ENCODE data around the gene MORN1.
A peak's percentile ranks its signal among the peaks of the same experiment; 100 is the strongest.

Gene MORN1

GRCh38 chr1:2385606-2386280 is 5.6 kb downstream of the MORN1 start:
- DNase-seq (ENCODE audit: low spot score), result no peak

GRCh38 chr1:2384941-2385481 is 6.3 kb downstream of the MORN1 start:
- DNase-seq (ENCODE audit: low spot score), result no peak

GRCh38 chr1:2384130-2384860 is 7.1 kb downstream of the MORN1 start:
- DNase-seq (ENCODE audit: low spot score), result no peak

- DNase-seq (ENCODE audit: low spot score), result no peak
Observed at GRCh38 chr1:2383576-2383975, 7.8 kb downstream of the MORN1 start.

GRCh38 chr1:2382621-2383361 is 8.6 kb downstream of the MORN1 start:
- peak; percentile 12 for DNase-seq (ENCODE audit: low spot score)

GRCh38 chr1:2381741-2382620 is 9.4 kb downstream of the MORN1 start:
- DNase-seq (ENCODE audit: low spot score), result peak; percentile 76

- DNase-seq (ENCODE audit: low spot score), result no peak
Observed at GRCh38 chr1:2380816-2381591, 10.3 kb downstream of the MORN1 start.

- no peak for DNase-seq (ENCODE audit: low spot score)
Observed at GRCh38 chr1:2379733-2380404, 11.5 kb downstream of the MORN1 start.

GRCh38 chr1:2378956-2379732 is 12.2 kb downstream of the MORN1 start:
- no peak for DNase-seq (ENCODE audit: low spot score)

GRCh38 chr1:2378441-2378851 is 12.9 kb downstream of the MORN1 start:
- no peak for DNase-seq (ENCODE audit: low spot score)

- DNase-seq (ENCODE audit: low spot score), result no peak
Observed at GRCh38 chr1:2377751-2378440, 13.5 kb downstream of the MORN1 start.

- DNase-seq (ENCODE audit: low spot score), result no peak
Observed at GRCh38 chr1:2376931-2377672, 14.3 kb downstream of the MORN1 start.

GRCh38 chr1:2376261-2376741 is 15.1 kb downstream of the MORN1 start:
- no peak for DNase-seq (ENCODE audit: low spot score)

GRCh38 chr1:2375923-2376260 is 15.5 kb downstream of the MORN1 start:
- DNase-seq (ENCODE audit: low spot score), result no peak

- DNase-seq (ENCODE audit: low spot score), result no peak
Observed at GRCh38 chr1:2375246-2375922, 16.0 kb downstream of the MORN1 start.

- DNase-seq (ENCODE audit: low spot score), result no peak
Observed at GRCh38 chr1:2374252-2375155, 16.9 kb downstream of the MORN1 start.
